ENCODE data around the gene SLC24A3.

The SLC24A3 gene

GRCh38 chr20:19298652-19299051 lies 86.2 kb downstream of the SLC24A3 start:
- H3K27me3 ChIP-seq (ENCODE audit: control insufficient read depth in 2 of 2, insufficient read depth in 2 of 2, low read length in 2 of 2), result no peaks in the 10 kb centered on the region
- H3K9me3 ChIP-seq (ENCODE audit: control insufficient read depth in 2 of 2, low read length in 2 of 2), result no peaks in the 10 kb centered on the region

GRCh38 chr20:19300395-19300794 lies 88.0 kb downstream of the SLC24A3 start:
- no peak overlapping the region for H3K9ac ChIP-seq (ENCODE audit: low read depth in 1 of 2, low read length in 2 of 2)

More at GRCh38 chr20:19298652-19299051, 86.2 kb downstream of the SLC24A3 start:
- Histone ChIP-seq H3K4me3 (ENCODE audit: low read length in 2 of 2) (no peak overlapping the region), H3K4me1 (ENCODE audit: control insufficient read depth in 2 of 2, insufficient read depth in 2 of 2, low read length in 2 of 2) (no peaks in the 10 kb centered on the region), H3K9ac (ENCODE audit: low read depth in 1 of 2, low read length in 2 of 2) (no peak overlapping the region), H3K36me3 (ENCODE audit: control insufficient read depth in 2 of 2, insufficient read depth in 2 of 2, low read length in 2 of 2) (no peaks in the 10 kb centered on the region), H3K27ac (ENCODE audit: low read depth in 2 of 2, low read length in 2 of 2) (no peak overlapping the region)

GRCh38 chr20:19301142-19301541 lies 88.7 kb downstream of the SLC24A3 start:
- Histone ChIP-seq H3K27me3 (ENCODE audit: control insufficient read depth in 2 of 2, insufficient read depth in 2 of 2, low read length in 2 of 2) (no peaks in the 10 kb centered on the region), H3K4me3 (ENCODE audit: low read length in 2 of 2) (no peak overlapping the region), H3K27ac (ENCODE audit: low read depth in 2 of 2, low read length in 2 of 2) (no peak overlapping the region), H3K9ac (ENCODE audit: low read depth in 1 of 2, low read length in 2 of 2) (no peak overlapping the region), H3K4me1 (ENCODE audit: control insufficient read depth in 2 of 2, insufficient read depth in 2 of 2, low read length in 2 of 2) (no peaks in the 10 kb centered on the region), H3K9me3 (ENCODE audit: control insufficient read depth in 2 of 2, low read length in 2 of 2) (no peaks in the 10 kb centered on the region), H3K36me3 (ENCODE audit: control insufficient read depth in 2 of 2, insufficient read depth in 2 of 2, low read length in 2 of 2) (no peaks in the 10 kb centered on the region)

More at GRCh38 chr20:19300395-19300794, 88.0 kb downstream of the SLC24A3 start:
- H3K27ac ChIP-seq (ENCODE audit: low read depth in 2 of 2, low read length in 2 of 2), result no peak overlapping the region
- no peak overlapping the region for H3K4me3 ChIP-seq (ENCODE audit: low read length in 2 of 2)
- H3K36me3 ChIP-seq (ENCODE audit: control insufficient read depth in 2 of 2, insufficient read depth in 2 of 2, low read length in 2 of 2), result no peaks in the 10 kb centered on the region
- H3K4me1 ChIP-seq (ENCODE audit: control insufficient read depth in 2 of 2, insufficient read depth in 2 of 2, low read length in 2 of 2), result no peaks in the 10 kb centered on the region
- H3K9me3 ChIP-seq (ENCODE audit: control insufficient read depth in 2 of 2, low read length in 2 of 2), result no peaks in the 10 kb centered on the region
- no peaks in the 10 kb centered on the region for H3K27me3 ChIP-seq (ENCODE audit: control insufficient read depth in 2 of 2, insufficient read depth in 2 of 2, low read length in 2 of 2)

- Histone ChIP-seq H3K4me1 (ENCODE audit: control insufficient read depth in 2 of 2, insufficient read depth in 2 of 2, low read length in 2 of 2) (no peaks in the 10 kb centered on the region), H3K36me3 (ENCODE audit: control insufficient read depth in 2 of 2, insufficient read depth in 2 of 2, low read length in 2 of 2) (no peaks in the 10 kb centered on the region), H3K9ac (ENCODE audit: low read depth in 1 of 2, low read length in 2 of 2) (no peak overlapping the region), H3K9me3 (ENCODE audit: control insufficient read depth in 2 of 2, low read length in 2 of 2) (no peaks in the 10 kb centered on the region), H3K27me3 (ENCODE audit: control insufficient read depth in 2 of 2, insufficient read depth in 2 of 2, low read length in 2 of 2) (no peaks in the 10 kb centered on the region), H3K4me3 (ENCODE audit: low read length in 2 of 2) (no peak overlapping the region), H3K27ac (ENCODE audit: low read depth in 2 of 2, low read length in 2 of 2) (no peak overlapping the region)
Measured at GRCh38 chr20:19301843-19302242, 89.4 kb downstream of the SLC24A3 start.

- Histone ChIP-seq H3K27me3 (ENCODE audit: control insufficient read depth in 2 of 2, insufficient read depth in 2 of 2, low read length in 2 of 2) (no peaks in the 10 kb centered on the region), H3K36me3 (ENCODE audit: control insufficient read depth in 2 of 2, insufficient read depth in 2 of 2, low read length in 2 of 2) (no peaks in the 10 kb centered on the region), H3K4me3 (ENCODE audit: low read length in 2 of 2) (no peak overlapping the region), H3K9me3 (ENCODE audit: control insufficient read depth in 2 of 2, low read length in 2 of 2) (no peaks in the 10 kb centered on the region), H3K9ac (ENCODE audit: low read depth in 1 of 2, low read length in 2 of 2) (no peak overlapping the region), H3K4me1 (ENCODE audit: control insufficient read depth in 2 of 2, insufficient read depth in 2 of 2, low read length in 2 of 2) (no peaks in the 10 kb centered on the region), H3K27ac (ENCODE audit: low read depth in 2 of 2, low read length in 2 of 2) (no peak overlapping the region)
Measured at GRCh38 chr20:19302714-19303113, 90.3 kb downstream of the SLC24A3 start.

GRCh38 chr20:19304389-19304788 lies 91.9 kb downstream of the SLC24A3 start:
- Histone ChIP-seq H3K4me1 (ENCODE audit: control insufficient read depth in 2 of 2, insufficient read depth in 2 of 2, low read length in 2 of 2) (no peaks in the 10 kb centered on the region), H3K9ac (ENCODE audit: low read depth in 1 of 2, low read length in 2 of 2) (no peak overlapping the region), H3K27ac (ENCODE audit: low read depth in 2 of 2, low read length in 2 of 2) (no peak overlapping the region), H3K36me3 (ENCODE audit: control insufficient read depth in 2 of 2, insufficient read depth in 2 of 2, low read length in 2 of 2) (no peaks in the 10 kb centered on the region), H3K4me3 (ENCODE audit: low read length in 2 of 2) (no peak overlapping the region), H3K9me3 (ENCODE audit: control insufficient read depth in 2 of 2, low read length in 2 of 2) (no peaks in the 10 kb centered on the region), H3K27me3 (ENCODE audit: control insufficient read depth in 2 of 2, insufficient read depth in 2 of 2, low read length in 2 of 2) (no peaks in the 10 kb centered on the region)

- Histone ChIP-seq H3K36me3 (ENCODE audit: control insufficient read depth in 2 of 2, insufficient read depth in 2 of 2, low read length in 2 of 2) (no peaks in the 10 kb centered on the region), H3K4me1 (ENCODE audit: control insufficient read depth in 2 of 2, insufficient read depth in 2 of 2, low read length in 2 of 2) (no peaks in the 10 kb centered on the region), H3K27me3 (ENCODE audit: control insufficient read depth in 2 of 2, insufficient read depth in 2 of 2, low read length in 2 of 2) (no peaks in the 10 kb centered on the region), H3K9me3 (ENCODE audit: control insufficient read depth in 2 of 2, low read length in 2 of 2) (no peaks in the 10 kb centered on the region), H3K9ac (ENCODE audit: low read depth in 1 of 2, low read length in 2 of 2) (no peak overlapping the region), H3K4me3 (ENCODE audit: low read length in 2 of 2) (no peak overlapping the region), H3K27ac (ENCODE audit: low read depth in 2 of 2, low read length in 2 of 2) (no peak overlapping the region)
Measured at GRCh38 chr20:19304886-19305415, 92.5 kb downstream of the SLC24A3 start.

- Histone ChIP-seq H3K4me3 (ENCODE audit: low read length in 2 of 2) (no peak overlapping the region), H3K4me1 (ENCODE audit: control insufficient read depth in 2 of 2, insufficient read depth in 2 of 2, low read length in 2 of 2) (no peaks in the 10 kb centered on the region), H3K27me3 (ENCODE audit: control insufficient read depth in 2 of 2, insufficient read depth in 2 of 2, low read length in 2 of 2) (no peaks in the 10 kb centered on the region), H3K9ac (ENCODE audit: low read depth in 1 of 2, low read length in 2 of 2) (no peak overlapping the region), H3K27ac (ENCODE audit: low read depth in 2 of 2, low read length in 2 of 2) (no peak overlapping the region), H3K9me3 (ENCODE audit: control insufficient read depth in 2 of 2, low read length in 2 of 2) (no peaks in the 10 kb centered on the region), H3K36me3 (ENCODE audit: control insufficient read depth in 2 of 2, insufficient read depth in 2 of 2, low read length in 2 of 2) (no peaks in the 10 kb centered on the region)
Measured at GRCh38 chr20:19308146-19308545, 95.7 kb downstream of the SLC24A3 start.

- Histone ChIP-seq H3K36me3 (ENCODE audit: control insufficient read depth in 2 of 2, insufficient read depth in 2 of 2, low read length in 2 of 2) (no peaks in the 10 kb centered on the region), H3K9me3 (ENCODE audit: control insufficient read depth in 2 of 2, low read length in 2 of 2) (no peaks in the 10 kb centered on the region), H3K27me3 (ENCODE audit: control insufficient read depth in 2 of 2, insufficient read depth in 2 of 2, low read length in 2 of 2) (no peaks in the 10 kb centered on the region), H3K4me1 (ENCODE audit: control insufficient read depth in 2 of 2, insufficient read depth in 2 of 2, low read length in 2 of 2) (no peaks in the 10 kb centered on the region), H3K27ac (ENCODE audit: low read depth in 2 of 2, low read length in 2 of 2) (no peak overlapping the region), H3K9ac (ENCODE audit: low read depth in 1 of 2, low read length in 2 of 2) (no peak overlapping the region), H3K4me3 (ENCODE audit: low read length in 2 of 2) (no peak overlapping the region)
Measured at GRCh38 chr20:19310541-19310940, 98.1 kb downstream of the SLC24A3 start.

- Histone ChIP-seq H3K9me3 (ENCODE audit: control insufficient read depth in 2 of 2, low read length in 2 of 2) (no peaks in the 10 kb centered on the region), H3K9ac (ENCODE audit: low read depth in 1 of 2, low read length in 2 of 2) (no peak overlapping the region), H3K4me1 (ENCODE audit: control insufficient read depth in 2 of 2, insufficient read depth in 2 of 2, low read length in 2 of 2) (no peaks in the 10 kb centered on the region)
Measured at GRCh38 chr20:19313342-19314069, 101.1 kb downstream of the SLC24A3 start.

More at GRCh38 chr20:19313342-19314069, 101.1 kb downstream of the SLC24A3 start:
- no peaks in the 10 kb centered on the region for H3K27me3 ChIP-seq (ENCODE audit: control insufficient read depth in 2 of 2, insufficient read depth in 2 of 2, low read length in 2 of 2)
- no peaks in the 10 kb centered on the region for H3K36me3 ChIP-seq (ENCODE audit: control insufficient read depth in 2 of 2, insufficient read depth in 2 of 2, low read length in 2 of 2)
- H3K27ac ChIP-seq (ENCODE audit: low read depth in 2 of 2, low read length in 2 of 2), result no peak overlapping the region
- H3K4me3 ChIP-seq (ENCODE audit: low read length in 2 of 2), result no peak overlapping the region
